ENCODE data around the gene CFDP1.
"Not testable (repeated sequence)": the region's sequence is repeated elsewhere in the genome, so short reads cannot be mapped to it uniquely, and the experiment has no call there.

CFDP1 gene

DNA sequence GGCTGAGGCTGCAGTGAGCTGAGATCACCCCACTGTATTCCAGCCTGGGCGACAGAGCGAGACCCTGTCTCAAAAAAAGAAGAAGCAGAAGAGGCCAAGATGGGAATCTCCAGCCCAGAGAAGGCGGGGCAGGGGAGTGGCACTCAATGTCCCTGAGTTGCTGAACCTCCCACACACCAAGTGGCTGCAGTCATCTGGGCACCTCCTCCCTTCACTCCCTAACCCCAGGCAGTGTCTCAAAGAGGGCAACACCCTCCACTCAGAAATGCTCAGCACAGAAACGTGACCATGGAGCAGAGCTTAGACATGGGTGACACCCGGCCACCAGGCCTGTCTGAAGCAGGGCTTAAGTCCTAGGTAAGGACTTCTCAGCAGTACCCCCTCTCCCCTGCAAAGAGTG lies 145.6 kb downstream of the CFDP1 start:
- Histone ChIP-seq H3K27me3 (ENCODE audit: control insufficient read depth, insufficient read depth, low read length) (no peaks in the 10 kb centered on the region), H3K9me3 (ENCODE audit: control insufficient read depth, insufficient read depth, low read depth, low read length) (no peaks in the 10 kb centered on the region), H3K27ac (ENCODE audit: low read depth, low read length) (no peak overlapping the region), H3K36me3 (ENCODE audit: control insufficient read depth, insufficient read depth, low read length) (peaks cover 25% of the 10 kb centered on the region), H3K9ac (ENCODE audit: low read length) (no peak overlapping the region), H3K4me3 (ENCODE audit: low read depth, low read length) (no peak overlapping the region), H3K4me1 (ENCODE audit: control insufficient read depth, insufficient read depth, low read length) (peaks cover 18% of the 10 kb centered on the region; the same call in 1 of the 2 replicates)

GRCh38 chr16:75286389-75286788 lies 146.9 kb downstream of the CFDP1 start:
- Histone ChIP-seq H3K9ac (ENCODE audit: low read length) (no peak overlapping the region), H3K27ac (ENCODE audit: low read depth, low read length) (no peak overlapping the region)

DNA sequence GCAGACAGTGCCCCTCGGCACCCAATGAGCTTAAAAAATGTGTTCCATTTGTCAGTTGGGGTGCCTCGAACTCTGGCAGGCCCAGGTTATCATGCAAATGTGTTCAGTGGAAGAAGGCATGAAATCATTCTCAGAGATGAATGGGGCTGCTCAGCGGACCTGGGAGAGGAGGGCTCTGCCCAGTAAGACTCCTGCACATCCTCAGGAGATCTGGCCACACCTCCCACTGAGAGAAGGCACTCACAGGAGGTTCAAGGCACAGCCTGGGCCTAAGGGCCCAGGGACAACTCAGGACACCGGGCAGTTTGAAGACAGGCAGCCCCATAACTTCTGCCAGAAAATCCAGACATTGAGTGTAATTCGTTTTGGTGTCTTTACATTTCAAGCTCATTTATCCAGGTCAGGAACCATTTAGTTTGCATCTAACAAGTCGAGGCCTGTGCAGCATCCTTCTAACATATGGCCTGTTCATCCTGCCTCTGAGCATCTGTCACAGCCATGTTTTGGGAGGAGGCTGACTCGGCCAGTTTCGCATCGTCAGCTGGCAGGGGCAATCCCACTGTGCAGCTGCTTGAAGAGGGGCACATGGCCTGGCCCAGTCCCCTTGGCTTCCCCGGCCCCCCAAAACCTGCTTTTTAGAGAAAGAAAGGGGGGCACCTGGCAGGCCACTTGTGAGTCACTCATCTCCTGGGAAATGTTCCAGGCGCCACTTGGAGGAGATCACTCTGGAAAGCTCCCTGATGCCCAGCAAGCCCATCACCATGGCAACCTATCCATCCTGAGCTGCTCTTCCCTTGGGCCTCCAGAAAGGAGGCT lies 150.6 kb downstream of the CFDP1 start:
- H3K27ac ChIP-seq (ENCODE audit: low read depth, low read length) = no peak overlapping the region
- H3K36me3 ChIP-seq (ENCODE audit: control insufficient read depth, insufficient read depth, low read length) = no peaks in the 10 kb centered on the region
- peaks cover under 1% of the 10 kb centered on the region; the same call in 1 of the 2 replicates for H3K4me1 ChIP-seq (ENCODE audit: control insufficient read depth, insufficient read depth, low read length)
- no peak overlapping the region for H3K9ac ChIP-seq (ENCODE audit: low read length)
- no peaks in the 10 kb centered on the region for H3K27me3 ChIP-seq (ENCODE audit: control insufficient read depth, insufficient read depth, low read length)
- H3K4me3 ChIP-seq (ENCODE audit: low read depth, low read length) = no peak overlapping the region
- H3K9me3 ChIP-seq (ENCODE audit: control insufficient read depth, insufficient read depth, low read depth, low read length) = no peaks in the 10 kb centered on the region

More at GRCh38 chr16:75286389-75286788, 146.9 kb downstream of the CFDP1 start:
- Histone ChIP-seq H3K9me3 (ENCODE audit: control insufficient read depth, insufficient read depth, low read depth, low read length) (no peaks in the 10 kb centered on the region), H3K36me3 (ENCODE audit: control insufficient read depth, insufficient read depth, low read length) (peaks cover 13% of the 10 kb centered on the region), H3K27me3 (ENCODE audit: control insufficient read depth, insufficient read depth, low read length) (no peaks in the 10 kb centered on the region), H3K4me3 (ENCODE audit: low read depth, low read length) (no peak overlapping the region), H3K4me1 (ENCODE audit: control insufficient read depth, insufficient read depth, low read length) (peaks cover 18% of the 10 kb centered on the region; the same call in 1 of the 2 replicates)

GRCh38 chr16:75281826-75282225 lies 151.5 kb downstream of the CFDP1 start:
- Histone ChIP-seq H3K36me3 (ENCODE audit: control insufficient read depth, insufficient read depth, low read length) (no peaks in the 10 kb centered on the region), H3K4me3 (ENCODE audit: low read depth, low read length) (no peak overlapping the region), H3K9ac (ENCODE audit: low read length) (no peak overlapping the region), H3K4me1 (ENCODE audit: control insufficient read depth, insufficient read depth, low read length) (no peaks in the 10 kb centered on the region), H3K9me3 (ENCODE audit: control insufficient read depth, insufficient read depth, low read depth, low read length) (no peaks in the 10 kb centered on the region), H3K27ac (ENCODE audit: low read depth, low read length) (no peak overlapping the region), H3K27me3 (ENCODE audit: control insufficient read depth, insufficient read depth, low read length) (no peaks in the 10 kb centered on the region)

- H3K9ac ChIP-seq (ENCODE audit: low read length); H3K9me3 ChIP-seq (ENCODE audit: control insufficient read depth, insufficient read depth, low read depth, low read length); H3K27me3 ChIP-seq (ENCODE audit: control insufficient read depth, insufficient read depth, low read length); H3K27ac ChIP-seq (ENCODE audit: low read depth, low read length); H3K4me3 ChIP-seq (ENCODE audit: low read depth, low read length); H3K4me1 ChIP-seq (ENCODE audit: control insufficient read depth, insufficient read depth, low read length); H3K36me3 ChIP-seq (ENCODE audit: control insufficient read depth, insufficient read depth, low read length): not testable (repeated sequence)
These were observed 152.3 kb downstream of the CFDP1 start for GRCh38 chr16:75281009-75281408.

GRCh38 chr16:75280331-75280804 lies 152.9 kb downstream of the CFDP1 start:
- no peaks in the 10 kb centered on the region for H3K4me1 ChIP-seq (ENCODE audit: control insufficient read depth, insufficient read depth, low read length)
- no peaks in the 10 kb centered on the region for H3K36me3 ChIP-seq (ENCODE audit: control insufficient read depth, insufficient read depth, low read length)
- no peaks in the 10 kb centered on the region for H3K27me3 ChIP-seq (ENCODE audit: control insufficient read depth, insufficient read depth, low read length)
- no peak overlapping the region for H3K4me3 ChIP-seq (ENCODE audit: low read depth, low read length)
- no peaks in the 10 kb centered on the region for H3K9me3 ChIP-seq (ENCODE audit: control insufficient read depth, insufficient read depth, low read depth, low read length)
- H3K9ac ChIP-seq (ENCODE audit: low read length) = no peak overlapping the region
- no peak overlapping the region for H3K27ac ChIP-seq (ENCODE audit: low read depth, low read length)

- Histone ChIP-seq H3K9ac (ENCODE audit: low read length) (no peak overlapping the region), H3K4me3 (ENCODE audit: low read depth, low read length) (no peak overlapping the region), H3K36me3 (ENCODE audit: control insufficient read depth, insufficient read depth, low read length) (no peaks in the 10 kb centered on the region), H3K9me3 (ENCODE audit: control insufficient read depth, insufficient read depth, low read depth, low read length) (no peaks in the 10 kb centered on the region), H3K27ac (ENCODE audit: low read depth, low read length) (no peak overlapping the region), H3K27me3 (ENCODE audit: control insufficient read depth, insufficient read depth, low read length) (no peaks in the 10 kb centered on the region), H3K4me1 (ENCODE audit: control insufficient read depth, insufficient read depth, low read length) (no peaks in the 10 kb centered on the region)
These were observed 154.0 kb downstream of the CFDP1 start for GRCh38 chr16:75279305-75279704.

DNA sequence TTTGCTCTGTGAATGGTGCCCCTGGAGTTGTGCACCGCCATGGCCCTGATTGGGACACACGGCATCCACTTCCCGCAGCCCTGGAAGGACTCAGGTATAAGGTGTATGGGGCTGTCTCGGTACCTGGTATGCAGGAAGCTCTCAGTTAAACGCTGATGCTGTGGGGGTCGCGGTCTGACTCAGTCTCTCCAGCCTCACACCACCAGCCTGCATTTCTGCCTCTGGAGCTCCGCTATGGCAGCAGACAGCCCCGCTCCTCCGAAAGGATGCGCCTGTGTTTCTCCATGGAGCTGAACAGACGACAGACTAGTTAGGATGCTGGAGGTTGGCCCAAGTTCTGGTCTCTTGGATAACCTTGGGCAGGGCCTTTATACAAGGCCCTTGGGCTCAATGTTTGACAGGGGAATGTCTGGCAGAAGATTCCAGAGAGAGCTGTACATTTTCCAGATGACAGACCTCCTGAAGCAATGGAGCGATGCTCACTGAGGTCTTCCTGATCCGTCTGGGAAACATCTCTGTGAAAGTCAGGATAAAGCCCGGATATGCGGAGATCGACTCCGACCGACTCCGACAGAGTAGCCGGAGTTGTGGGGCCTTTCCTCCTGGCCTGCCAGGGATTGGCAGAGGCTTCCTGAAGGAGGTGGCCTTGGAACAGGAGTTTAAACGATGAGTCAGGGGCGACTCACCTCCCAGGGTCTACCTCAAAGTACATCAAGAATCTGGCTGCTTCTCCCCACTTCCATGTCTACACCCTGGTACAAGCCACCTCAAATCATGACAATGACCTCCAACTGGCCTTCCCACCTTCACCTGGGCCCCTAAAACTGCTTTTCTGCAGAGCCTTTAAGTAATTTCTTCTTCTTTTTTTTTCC lies 160.0 kb downstream of the CFDP1 start:
- no peak overlapping the region for H3K9ac ChIP-seq (ENCODE audit: low read length)
- no peaks in the 10 kb centered on the region for H3K36me3 ChIP-seq (ENCODE audit: control insufficient read depth, insufficient read depth, low read length)
- no peak overlapping the region for H3K4me3 ChIP-seq (ENCODE audit: low read depth, low read length)
- peaks cover 12% of the 10 kb centered on the region; the same call in 1 of the 2 replicates for H3K4me1 ChIP-seq (ENCODE audit: control insufficient read depth, insufficient read depth, low read length)
- H3K9me3 ChIP-seq (ENCODE audit: control insufficient read depth, insufficient read depth, low read depth, low read length) = no peaks in the 10 kb centered on the region
- H3K27me3 ChIP-seq (ENCODE audit: control insufficient read depth, insufficient read depth, low read length) = no peaks in the 10 kb centered on the region
- H3K27ac ChIP-seq (ENCODE audit: low read depth, low read length) = no peak overlapping the region

- H3K4me1 ChIP-seq (ENCODE audit: control insufficient read depth, insufficient read depth, low read length) = peaks cover 18% of the 10 kb centered on the region; the same call in 1 of the 2 replicates
- H3K27ac ChIP-seq (ENCODE audit: low read depth, low read length); H3K9me3 ChIP-seq (ENCODE audit: control insufficient read depth, insufficient read depth, low read depth, low read length); H3K4me3 ChIP-seq (ENCODE audit: low read depth, low read length); H3K9ac ChIP-seq (ENCODE audit: low read length); H3K27me3 ChIP-seq (ENCODE audit: control insufficient read depth, insufficient read depth, low read length); H3K36me3 ChIP-seq (ENCODE audit: control insufficient read depth, insufficient read depth, low read length): not testable (repeated sequence)
These were observed 160.7 kb downstream of the CFDP1 start for GRCh38 chr16:75272629-75273028.

- no peaks in the 10 kb centered on the region for H3K36me3 ChIP-seq (ENCODE audit: control insufficient read depth, insufficient read depth, low read length)
- peaks cover 20% of the 10 kb centered on the region; the same call in 1 of the 2 replicates for H3K4me1 ChIP-seq (ENCODE audit: control insufficient read depth, insufficient read depth, low read length)
- no peaks in the 10 kb centered on the region for H3K9me3 ChIP-seq (ENCODE audit: control insufficient read depth, insufficient read depth, low read depth, low read length)
- H3K9ac ChIP-seq (ENCODE audit: low read length) = no peak overlapping the region
- H3K27ac ChIP-seq (ENCODE audit: low read depth, low read length) = no peak overlapping the region
- H3K27me3 ChIP-seq (ENCODE audit: control insufficient read depth, insufficient read depth, low read length) = no peaks in the 10 kb centered on the region
- H3K4me3 ChIP-seq (ENCODE audit: low read depth, low read length) = no peak overlapping the region
These were observed 161.2 kb downstream of the CFDP1 start for GRCh38 chr16:75272097-75272551.
